Fibroblast of skin of abdomen (primary cell): Measurements from ENCODE around the gene CXCR4.
"Not testable (repeated sequence)": the region's sequence is repeated elsewhere in the genome, so short reads cannot be mapped to it uniquely, and the experiment has no call there.

ENCODE experiments used
- DNase-seq: peaks from one replicate; pipeline ENCODE4 v3.0.0-alpha.2; 2013

CXCR4 gene

DNA sequence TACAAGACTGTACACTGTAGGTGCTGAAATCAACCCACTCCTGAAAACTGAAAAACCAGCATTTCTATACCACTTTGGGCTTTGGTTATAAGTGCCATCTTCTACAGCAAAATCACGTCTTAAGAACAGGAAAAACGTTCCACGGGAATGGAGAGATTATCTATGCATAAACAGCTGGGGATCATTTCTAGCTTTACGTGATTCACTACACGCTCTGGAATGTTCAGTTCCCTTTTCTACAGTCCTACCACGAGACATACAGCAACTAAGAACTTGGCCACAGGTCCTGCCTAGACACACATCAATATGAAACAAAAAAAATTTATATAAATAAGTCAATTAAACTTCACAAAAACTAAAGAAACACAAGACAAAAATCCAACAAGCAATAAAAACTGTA is 3.6 kb downstream of the CXCR4 start:
- DNase-seq = no peak

DNA sequence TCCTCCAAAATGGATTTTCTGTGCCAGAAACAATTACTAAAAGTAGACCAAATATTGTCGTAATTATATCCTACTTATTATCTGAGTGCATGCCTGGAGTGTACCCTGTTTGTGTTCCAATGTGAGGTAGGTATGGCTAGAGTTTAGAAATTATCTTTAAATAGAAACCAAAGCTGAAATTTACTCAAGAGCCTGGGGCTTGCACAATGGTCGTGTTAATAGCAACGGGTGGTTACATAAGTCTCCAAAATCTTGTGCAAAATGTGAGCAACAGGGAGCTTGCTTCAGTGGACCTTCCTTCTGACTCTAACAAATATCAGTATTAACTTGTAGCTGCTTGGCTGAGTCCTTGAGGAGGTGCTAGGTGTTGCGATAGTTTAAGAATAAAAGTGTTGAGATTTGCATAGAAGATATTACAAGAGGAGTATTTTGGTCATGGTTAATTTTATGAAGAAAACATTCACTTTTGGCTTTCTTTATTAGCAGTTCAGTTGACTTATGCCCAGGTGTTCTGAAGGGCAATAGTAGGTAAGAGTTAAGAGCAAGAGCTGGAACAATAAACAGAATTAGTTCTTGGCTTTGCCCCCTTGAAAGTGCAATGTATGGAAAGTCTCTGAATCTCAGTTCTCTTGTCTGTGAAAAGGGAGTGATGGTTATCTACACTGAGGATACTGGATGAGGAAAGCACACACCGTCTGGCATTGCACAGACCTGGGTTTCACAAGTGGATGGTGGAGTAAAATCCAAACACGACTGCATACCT is 4.6 kb downstream of the CXCR4 start:
- no peak for DNase-seq

GRCh38 chr2:136112317-136113208 is 5.4 kb downstream of the CXCR4 start:
- no peak for DNase-seq

GRCh38 chr2:136111711-136112110 is 6.2 kb downstream of the CXCR4 start:
- no peak for DNase-seq

GRCh38 chr2:136110526-136110925 is 7.4 kb downstream of the CXCR4 start:
- no peak for DNase-seq

DNA sequence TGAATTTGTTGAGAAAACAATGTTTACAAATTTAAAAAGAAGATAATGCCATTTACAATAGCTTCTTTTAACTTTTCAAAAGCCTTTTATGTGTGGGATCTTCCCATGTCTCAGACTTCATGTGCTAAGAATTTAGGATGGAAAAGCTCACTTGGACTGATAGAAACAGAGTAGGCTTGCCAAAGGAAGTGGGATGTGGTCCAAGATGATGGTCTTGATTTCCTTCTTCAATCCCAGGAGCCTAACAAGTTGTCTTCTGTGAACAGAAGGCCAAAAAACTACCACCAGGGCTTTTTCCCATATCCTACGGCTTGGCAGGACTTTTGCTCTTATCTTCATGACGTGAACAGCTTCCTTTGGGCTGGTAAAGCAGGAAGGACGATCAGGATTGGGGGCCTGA is 9.5 kb downstream of the CXCR4 start:
- no peak for DNase-seq

GRCh38 chr2:136107051-136108033 is 10.6 kb downstream of the CXCR4 start:
- no peak for DNase-seq

- no peak for DNase-seq
Measured at GRCh38 chr2:136106505-136106904, 11.4 kb downstream of the CXCR4 start.

DNA sequence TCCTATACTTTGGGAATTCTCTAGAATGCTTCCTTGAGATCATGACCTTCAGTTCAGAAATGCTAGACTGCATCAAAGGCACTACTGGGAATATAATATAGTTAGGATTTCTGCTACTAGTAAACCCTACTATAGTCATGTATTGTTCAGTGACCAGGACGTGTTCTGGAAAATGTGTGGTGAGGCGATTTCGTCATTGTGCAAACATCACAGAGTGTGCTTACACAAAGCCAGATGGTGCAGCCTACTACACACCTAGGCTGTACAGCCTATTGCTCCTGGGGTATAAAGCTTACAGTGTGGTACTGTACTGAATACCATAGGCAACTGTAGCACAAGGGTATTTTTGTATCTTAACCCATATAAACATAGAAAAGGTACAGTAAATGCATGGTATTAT is 13.0 kb downstream of the CXCR4 start:
- DNase-seq = no peak

GRCh38 chr2:136101042-136101441 is 16.9 kb downstream of the CXCR4 start:
- no peak for DNase-seq

DNA sequence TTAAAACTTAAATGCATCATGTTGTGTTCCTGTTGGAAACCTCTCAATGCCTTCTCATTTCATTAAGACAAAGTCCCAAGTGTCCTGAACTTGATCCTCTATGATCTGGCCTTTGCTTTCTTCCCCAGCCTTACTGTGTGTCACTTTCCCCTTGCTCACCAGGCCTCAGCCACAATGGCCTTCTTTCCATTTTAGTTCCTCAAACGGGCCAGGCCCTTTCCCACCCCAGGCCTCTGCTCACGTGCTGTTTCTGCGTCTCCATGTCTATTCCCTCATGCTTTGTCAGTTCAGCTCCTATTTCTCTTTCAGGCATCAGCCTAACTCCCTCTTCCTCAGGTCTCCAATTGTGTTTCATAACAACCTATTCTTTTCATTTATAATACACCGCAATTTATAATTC is 19.5 kb downstream of the CXCR4 start:
- DNase-seq = no peak

- no peak for DNase-seq
Measured at GRCh38 chr2:136093583-136093982, 24.4 kb downstream of the CXCR4 start.

- no peak for DNase-seq
Measured at GRCh38 chr2:136091899-136092298, 26.1 kb downstream of the CXCR4 start.

GRCh38 chr2:136087901-136088460 is 30.0 kb downstream of the CXCR4 start:
- DNase-seq = not testable (repeated sequence)

DNA sequence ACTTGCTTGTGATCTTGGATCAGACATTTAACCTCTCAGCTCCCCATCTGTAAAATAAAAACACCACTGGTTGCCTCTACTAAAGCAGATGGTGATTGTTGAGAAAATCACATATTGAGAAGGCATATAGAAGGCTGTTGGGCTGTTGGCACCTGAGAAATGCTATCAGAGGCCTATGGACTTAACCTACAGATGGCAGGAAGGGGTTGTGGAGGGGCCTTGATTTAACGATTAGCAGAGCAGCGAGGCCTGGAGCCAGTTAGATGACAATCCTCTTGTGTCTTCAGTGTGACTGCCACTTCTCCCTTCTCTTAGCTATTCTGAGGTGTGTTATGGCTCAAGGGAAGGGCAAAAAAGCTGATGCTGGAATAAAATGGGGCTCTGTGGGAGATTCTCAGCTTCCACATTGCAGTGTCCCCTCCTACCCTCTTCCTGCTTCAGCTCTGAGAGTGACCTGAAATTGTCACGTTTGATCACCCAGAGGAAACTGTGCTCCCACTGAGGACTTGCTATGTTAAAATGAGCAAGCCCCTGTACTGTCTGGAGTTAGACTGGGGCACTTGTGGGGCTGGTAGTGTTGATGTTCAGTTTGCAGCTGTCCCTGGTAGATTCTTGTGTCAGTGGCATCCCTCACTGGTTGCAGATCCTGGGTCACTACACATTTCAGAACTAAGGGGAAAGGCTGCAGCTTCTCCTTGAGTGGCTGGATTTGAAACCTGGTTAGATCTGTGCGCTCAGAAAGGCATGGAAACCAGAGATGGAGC is 31.5 kb downstream of the CXCR4 start:
- DNase-seq = no peak

- no peak for DNase-seq
Measured at GRCh38 chr2:136085453-136086209, 32.3 kb downstream of the CXCR4 start.

GRCh38 chr2:136081582-136082210 is 36.3 kb downstream of the CXCR4 start:
- DNase-seq = no peak

DNA sequence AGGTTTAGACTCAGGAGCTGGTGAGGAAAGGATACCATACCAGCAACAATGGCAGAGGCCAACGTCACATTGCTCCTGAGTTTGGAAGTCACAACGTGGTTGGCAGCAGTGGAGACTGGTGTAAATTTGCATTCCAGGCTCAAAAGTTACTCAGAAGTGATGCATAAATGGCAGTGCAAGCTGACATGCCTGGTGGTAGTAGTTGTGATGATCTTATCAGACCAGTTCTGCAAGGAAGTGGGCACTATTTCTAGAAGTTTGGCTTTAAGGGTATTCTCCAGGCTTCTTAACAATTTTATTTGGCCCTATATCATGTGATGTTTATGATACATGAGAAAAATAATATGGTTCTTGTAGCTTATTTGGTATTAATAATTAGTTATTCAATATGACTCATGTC is 37.8 kb downstream of the CXCR4 start:
- no peak for DNase-seq

DNA sequence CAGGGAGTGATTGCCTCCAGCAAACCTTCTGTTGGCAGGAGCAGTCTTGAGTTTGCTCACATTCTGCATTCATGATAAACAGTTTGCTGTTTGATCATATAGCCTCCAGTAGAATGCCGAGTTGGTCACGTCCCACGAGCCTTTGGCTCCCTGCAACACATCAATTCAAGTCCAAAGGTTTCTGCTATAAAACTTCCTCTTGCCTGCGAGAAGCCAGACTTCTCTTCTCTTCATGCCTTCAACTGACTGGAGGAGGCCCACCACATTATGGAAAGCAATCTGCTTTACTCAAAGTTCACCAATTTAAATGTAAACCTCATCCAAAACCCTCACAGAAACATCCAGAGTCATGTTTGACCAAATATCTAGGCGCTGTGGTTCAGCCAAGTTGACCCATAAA is 40.8 kb downstream of the CXCR4 start:
- DNase-seq = no peak

GRCh38 chr2:136075476-136075875 is 42.5 kb downstream of the CXCR4 start:
- DNase-seq = no peak
